Calu3 (cell line): ENCODE data around the gene GJB5. TPM values are rescaled to one million over a fixed set of nuclear protein-coding genes. Genes with fewer than 3 reads are reported as not detected.

Experiments used
- Bru-seq: library from RNA; stranded (reverse); fragments of 400-500 nt; gene quantifications from one replicate; lab custom pipeline; 2021; lab: Mats Ljungman, UMichigan
- BruChase-seq, 2 experiments: library from RNA; stranded (reverse); fragments of 400-500 nt; gene quantifications; one replicate each; lab custom pipeline; 2021; lab: Mats Ljungman, UMichigan
- BruUV-seq: library from RNA; stranded (reverse); fragments of 400-500 nt; replicated peaks from 2 replicates; lab custom pipeline; 2021; lab: Mats Ljungman, UMichigan
- CTCF ChIA-PET: fragments of 300-600 bp; sonication (Branson Sonifier 250); formaldehyde crosslinking; loops from one replicate; lab custom pipeline; 2022; ENCODE audit warnings: antibody characterized with exemption; lab: Charles Lee
- DNase-seq: peaks from one replicate; pipeline ENCODE4 v3.0.0; 2022
- H3K27ac Mint-ChIP-seq: one replicate; pipeline ENCODE4 v1.8.0; 2022; ENCODE audit warnings: mixed read lengths; ENCODE audit not compliant: unreplicated experiment
- H3K27me3 Mint-ChIP-seq: one replicate; pipeline ENCODE4 v1.8.0; 2022; ENCODE audit warnings: mixed read lengths; ENCODE audit not compliant: unreplicated experiment
- H3K36me3 Mint-ChIP-seq: one replicate; pipeline ENCODE4 v1.8.0; 2022; ENCODE audit warnings: mild to moderate bottlenecking, moderate library complexity, mixed read lengths; ENCODE audit not compliant: insufficient read depth, unreplicated experiment
- H3K4me1 Mint-ChIP-seq: one replicate; pipeline ENCODE4 v1.8.0; 2022; ENCODE audit warnings: mild to moderate bottlenecking, low read depth, mixed read lengths; ENCODE audit not compliant: unreplicated experiment
- H3K4me3 Mint-ChIP-seq: one replicate; pipeline ENCODE4 v1.8.0; 2022; ENCODE audit warnings: mild to moderate bottlenecking, low read depth, moderate library complexity, mixed read lengths; ENCODE audit not compliant: unreplicated experiment
- H3K9me3 Mint-ChIP-seq: one replicate; pipeline ENCODE4 v1.8.0; 2022; ENCODE audit warnings: low read depth, mixed read lengths; ENCODE audit not compliant: unreplicated experiment
- CTCF ChIP-seq: fragments of 200-600 bp; IDR thresholded peaks from one replicate; pipeline ENCODE4 v1.8.0; 2022; ENCODE audit warnings: antibody characterized with exemption; ENCODE audit not compliant: unreplicated experiment
- intact Hi-C: fragments of 100-400 bp; cut with micrococcal nuclease; formaldehyde crosslinking; loops from one replicate; pipeline ENCODE4 v1.10.0; 2022; ENCODE audit not compliant: unreplicated experiment
- long read RNA-seq: library from polyadenylated mRNA; stranded (forward); transcript quantifications from one replicate; pipeline ENCODE4 v2.0.0, GENCODE V29; 2022
- total RNA-seq: library from RNA; stranded (reverse); gene quantifications from 2 replicates; pipeline ENCODE4 v1.2.3, GENCODE V29; 2022

GJB5 gene
- 0.73 and 1.1 TPM in 2 replicates for total RNA-seq
- not detected for Bru-seq, nascent RNA
- BruChase-seq, experiment 1, labeled RNA remaining after a 6-hour chase = not detected
- BruChase-seq, experiment 2, labeled RNA remaining after a 2-hour chase = percentile 26 among the genes with signal in this experiment
- long read RNA-seq, partial matches to known transcripts = 0 of 3 reads
- long read RNA-seq, other reads (novel, unspliced or antisense) = 1 of 3 reads

DNA sequence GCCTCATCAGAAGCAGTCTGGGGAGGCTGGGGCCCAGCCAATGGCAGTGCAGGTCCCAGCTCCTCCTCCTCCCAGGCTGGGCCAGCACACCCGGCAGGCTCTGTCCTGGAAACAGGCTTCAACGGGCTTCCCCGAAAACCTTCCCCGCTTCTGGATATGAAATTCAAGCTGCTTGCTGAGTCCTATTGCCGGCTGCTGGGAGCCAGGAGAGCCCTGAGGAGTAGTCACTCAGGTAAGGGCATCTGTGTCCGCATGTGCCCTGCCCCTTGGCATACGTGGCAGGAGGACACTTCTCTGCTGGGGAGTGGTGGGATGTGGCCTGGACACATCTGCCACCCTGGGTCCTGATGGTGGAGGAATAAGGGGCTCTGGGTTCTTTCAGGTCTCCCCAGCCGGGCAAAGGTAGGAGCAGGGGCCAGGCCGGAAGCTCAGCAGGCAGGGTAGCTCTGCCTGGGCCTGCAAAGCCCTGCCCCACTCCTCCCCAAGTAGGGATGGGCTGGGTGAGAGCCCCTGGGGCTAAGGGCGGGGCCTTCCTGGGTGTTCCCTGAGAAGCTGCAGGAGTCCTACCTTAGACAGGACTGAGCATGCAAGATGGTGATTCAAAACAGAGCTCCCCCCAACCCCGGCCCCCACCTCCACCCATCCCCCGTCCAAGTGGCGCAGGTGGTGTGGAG lies at the start of gene GJB5:
Gene GJB5 (plus strand): TSS at position 84 of the 674 bp plus-strand sequence. CDS start 2,284 bp downstream, outside the sequence.
- BruUV-seq = no TSS peak
- CTCF ChIA-PET = interaction anchor here (1.4 kb wide), 1 partner anchor 24 kb away, joined by 5 read pairs; no protein-coding TSS in a partner anchor
- H3K27me3 Mint-ChIP-seq = no peaks in the 10 kb centered on the region
- no peak within 1 kb of the TSS for H3K27ac Mint-ChIP-seq
- peaks cover 4% of the 10 kb centered on the region for H3K36me3 Mint-ChIP-seq
- H3K4me3 Mint-ChIP-seq = no peak within 1 kb of the TSS
- intact Hi-C loops = no loop called here
- peaks cover 28% of the 10 kb centered on the region for H3K4me1 Mint-ChIP-seq
- peak; percentile 59 for DNase-seq
- H3K9me3 Mint-ChIP-seq = peaks cover 4% of the 10 kb centered on the region
- TF ChIP-seq CTCF = no peak

- CTCF ChIA-PET = no interaction called here
- Mint-ChIP-seq H3K4me1 (no peaks in the 10 kb centered on the region), H3K9me3 (no peaks in the 10 kb centered on the region), H3K36me3 (no peaks in the 10 kb centered on the region), H3K27me3 (peaks cover 68% of the 10 kb centered on the region), H3K4me3 (no peak overlapping the region), H3K27ac (no peak overlapping the region)
- no peak for DNase-seq
- intact Hi-C loops = no loop called here
- BruUV-seq = no TSS peak
- TF ChIP-seq CTCF = no peak
Measured at GRCh38 chr1:34705077-34705476, 49.8 kb upstream of the GJB5 start.

DNA sequence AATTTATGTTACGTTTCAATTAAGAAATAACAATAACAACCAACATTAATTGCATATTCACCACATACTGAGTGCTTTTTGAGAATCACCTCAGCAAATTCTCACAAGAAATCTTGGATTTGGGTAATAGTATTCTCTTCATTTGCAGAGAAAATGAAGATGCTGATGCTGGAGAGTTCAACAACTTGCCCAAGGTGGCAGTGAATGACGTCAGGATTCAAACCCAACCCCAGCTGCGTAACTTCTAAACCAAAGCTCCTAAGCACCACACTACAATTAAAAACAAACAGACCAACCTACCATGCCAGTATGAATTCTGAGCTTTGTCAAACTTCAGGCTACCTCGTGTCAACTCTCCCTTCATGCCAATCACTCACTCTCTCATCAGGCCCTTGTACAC lies 46.7 kb upstream of the GJB5 start:
- DNase-seq = no peak
- no peak overlapping the region for H3K4me3 Mint-ChIP-seq
- TF ChIP-seq CTCF = no peak
- H3K9me3 Mint-ChIP-seq = no peaks in the 10 kb centered on the region
- CTCF ChIA-PET = interaction anchor here (0.9 kb wide), 1 partner anchor 35 kb away, joined by 3 read pairs; no protein-coding TSS in a partner anchor
- intact Hi-C loops = no loop called here
- no peak overlapping the region for H3K27ac Mint-ChIP-seq
- H3K36me3 Mint-ChIP-seq = no peaks in the 10 kb centered on the region
- no TSS peak for BruUV-seq
- peaks cover 75% of the 10 kb centered on the region for H3K27me3 Mint-ChIP-seq
- no peaks in the 10 kb centered on the region for H3K4me1 Mint-ChIP-seq

GRCh38 chr1:34709547-34709946 lies 45.3 kb upstream of the GJB5 start:
- Mint-ChIP-seq H3K27me3 (peaks cover 72% of the 10 kb centered on the region), H3K9me3 (no peaks in the 10 kb centered on the region), H3K27ac (no peak overlapping the region), H3K4me3 (no peak overlapping the region), H3K4me1 (no peaks in the 10 kb centered on the region), H3K36me3 (no peaks in the 10 kb centered on the region)
- CTCF ChIA-PET = no interaction called here
- DNase-seq = no peak
- no TSS peak for BruUV-seq
- intact Hi-C loops = no loop called here
- TF ChIP-seq CTCF = no peak
